ENCODE results near the gene SCFD2. TPM values are rescaled to one million over a fixed set of nuclear protein-coding genes. Genes with fewer than 3 reads are reported as not detected.

Gene SCFD2
- total RNA-seq, 1 experiment from 2014 or later = 7.4 TPM

- TF ChIP-seq REST (IDR thresholded peaks at IDR 0.05; ENCODE audit: insufficient read depth in 1 of 2, low read depth in 2 of 2, low read length in 1 of 2) (no peak), POLR2AphosphoS5 (IDR thresholded peaks at IDR 0.05; ENCODE audit: low read depth, low read length) (no peak), TCF7L2 (IDR thresholded peaks at IDR 0.05; ENCODE audit: low read depth, low read length) (no peak), SIN3A (IDR thresholded peaks at IDR 0.05; ENCODE audit: borderline replicate concordance, insufficient read depth, low read depth, low read length) (no peak)
- TF ChIP-seq, protein P1, sequence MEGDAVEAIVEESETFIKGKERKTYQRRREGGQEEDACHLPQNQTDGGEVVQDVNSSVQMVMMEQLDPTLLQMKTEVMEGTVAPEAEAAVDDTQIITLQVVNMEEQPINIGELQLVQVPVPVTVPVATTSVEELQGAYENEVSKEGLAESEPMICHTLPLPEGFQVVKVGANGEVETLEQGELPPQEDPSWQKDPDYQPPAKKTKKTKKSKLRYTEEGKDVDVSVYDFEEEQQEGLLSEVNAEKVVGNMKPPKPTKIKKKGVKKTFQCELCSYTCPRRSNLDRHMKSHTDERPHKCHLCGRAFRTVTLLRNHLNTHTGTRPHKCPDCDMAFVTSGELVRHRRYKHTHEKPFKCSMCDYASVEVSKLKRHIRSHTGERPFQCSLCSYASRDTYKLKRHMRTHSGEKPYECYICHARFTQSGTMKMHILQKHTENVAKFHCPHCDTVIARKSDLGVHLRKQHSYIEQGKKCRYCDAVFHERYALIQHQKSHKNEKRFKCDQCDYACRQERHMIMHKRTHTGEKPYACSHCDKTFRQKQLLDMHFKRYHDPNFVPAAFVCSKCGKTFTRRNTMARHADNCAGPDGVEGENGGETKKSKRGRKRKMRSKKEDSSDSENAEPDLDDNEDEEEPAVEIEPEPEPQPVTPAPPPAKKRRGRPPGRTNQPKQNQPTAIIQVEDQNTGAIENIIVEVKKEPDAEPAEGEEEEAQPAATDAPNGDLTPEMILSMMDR (IDR thresholded peaks at IDR 0.05) = no peak
- no TSS peak for BruUV-seq (replicated peaks)
- no peak overlapping the region for H3K27ac ChIP-seq (ENCODE audit: low read length)
- ChIA-PET CTCF (no interaction called here), POLR2A (no interaction called here)
- H3K4me3 ChIP-seq (ENCODE audit: low read depth in 2 of 2, low read length in 2 of 2) = no peak overlapping the region
- no peaks in the 10 kb centered on the region for H3K9me3 ChIP-seq (ENCODE audit: control insufficient read depth, insufficient read depth, low read depth, low read length)
- intact Hi-C loops (cut with micrococcal nuclease; ENCODE audit: unreplicated experiment) = no loop called here
- H3K27me3 ChIP-seq (ENCODE audit: control insufficient read depth, insufficient read depth, low read length) = no peaks in the 10 kb centered on the region
- no peak for DNase-seq (ENCODE audit: low read depth, low spot score)
- in situ Hi-C loops (cut with HindIII; ENCODE audit: low pct_unique_long_range_greater_than_20kb, low sequenced_read_pairs) = no loop called here
- no peak for ATAC-seq
- H3K36me3 ChIP-seq (ENCODE audit: control insufficient read depth, insufficient read depth, low read length) = no peaks in the 10 kb centered on the region
- H3K4me1 ChIP-seq (ENCODE audit: control insufficient read depth, insufficient read depth, low read length) = no peaks in the 10 kb centered on the region
Observed at GRCh38 chr4:53171797-53172196, 194.1 kb downstream of the SCFD2 start.

DNA sequence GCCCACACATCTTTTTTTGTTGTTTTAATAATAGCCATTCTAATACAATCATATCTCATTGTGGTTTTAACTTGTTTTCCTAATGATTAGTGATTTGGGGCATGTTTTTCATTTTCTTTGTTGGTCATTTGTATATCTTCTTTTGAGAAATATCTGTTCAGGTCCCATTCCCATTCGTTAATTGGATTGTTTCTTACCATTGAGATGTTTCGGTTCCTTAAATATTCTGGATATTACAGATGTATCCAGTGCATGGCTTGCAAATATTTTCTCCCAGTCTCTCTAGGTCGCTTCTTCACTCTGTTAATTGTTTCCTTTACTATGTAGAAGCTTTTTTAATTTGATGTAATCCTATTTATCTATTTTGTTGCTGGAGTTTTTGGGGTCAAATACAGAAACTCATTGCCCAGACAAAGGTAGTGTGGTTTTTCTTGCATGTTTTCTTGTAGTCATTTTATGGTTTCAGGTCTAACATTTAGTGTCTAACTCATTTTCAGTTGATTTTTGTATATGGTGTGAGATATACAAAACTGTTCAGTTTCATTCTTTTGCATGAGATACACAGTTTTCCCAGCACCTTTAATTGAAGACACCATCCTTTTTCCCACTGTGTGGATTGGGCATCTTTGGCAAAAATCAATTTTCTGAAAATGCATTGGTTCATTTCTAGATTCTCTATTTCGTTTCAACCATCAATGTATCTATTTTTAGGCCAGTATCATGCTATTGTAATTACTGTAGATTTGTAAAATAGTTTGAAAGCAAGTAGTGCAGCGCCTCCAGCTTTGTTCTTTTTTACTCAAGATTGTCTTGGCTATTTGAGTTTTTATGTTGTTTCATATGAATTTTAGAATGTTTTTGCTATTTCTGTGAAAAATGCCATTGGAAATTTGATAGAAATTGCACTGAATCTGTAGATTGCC is 195.9 kb downstream of the SCFD2 start:
- Histone ChIP-seq H3K27me3 (ENCODE audit: control insufficient read depth, insufficient read depth, low read length) (no peaks in the 10 kb centered on the region), H3K27ac (ENCODE audit: low read length) (no peak overlapping the region), H3K4me3 (ENCODE audit: low read depth in 2 of 2, low read length in 2 of 2) (no peak overlapping the region), H3K9me3 (ENCODE audit: control insufficient read depth, insufficient read depth, low read depth, low read length) (no peaks in the 10 kb centered on the region), H3K36me3 (ENCODE audit: control insufficient read depth, insufficient read depth, low read length) (no peaks in the 10 kb centered on the region), H3K4me1 (ENCODE audit: control insufficient read depth, insufficient read depth, low read length) (no peaks in the 10 kb centered on the region)
- no peak for TF ChIP-seq TCF7L2 (IDR thresholded peaks at IDR 0.05; ENCODE audit: low read depth, low read length)
- no peak for TF ChIP-seq REST (IDR thresholded peaks at IDR 0.05; ENCODE audit: insufficient read depth in 1 of 2, low read depth in 2 of 2, low read length in 1 of 2)
- TF ChIP-seq POLR2AphosphoS5 (IDR thresholded peaks at IDR 0.05; ENCODE audit: low read depth, low read length) = no peak
- no peak for TF ChIP-seq SIN3A (IDR thresholded peaks at IDR 0.05; ENCODE audit: borderline replicate concordance, insufficient read depth, low read depth, low read length)
- TF ChIP-seq, protein P1 (IDR thresholded peaks at IDR 0.05) = no peak
- POLR2A ChIA-PET = no interaction called here
- no peak for ATAC-seq
- intact Hi-C loops (cut with micrococcal nuclease; ENCODE audit: unreplicated experiment) (no loop called here), in situ Hi-C loops (cut with HindIII; ENCODE audit: low pct_unique_long_range_greater_than_20kb, low sequenced_read_pairs) (no loop called here)
- DNase-seq (ENCODE audit: low read depth, low spot score) = no peak
- CTCF ChIA-PET = no interaction called here
- no TSS peak for BruUV-seq (replicated peaks)
